ENCODE data around the gene PCDHA10. TPM values are rescaled to one million over a fixed set of nuclear protein-coding genes. Genes with fewer than 3 reads are reported as not detected.
"Not testable (repeated sequence)": the region's sequence is repeated elsewhere in the genome, so short reads cannot be mapped to it uniquely, and the experiment has no call there.

PCDHA10 gene
- total RNA-seq, 1 donor from 2014 or later, result 0.15 TPM

- ATAC-seq (no peak), DNase-seq (no peak)
- intact Hi-C loops (cut with micrococcal nuclease), result no loop called here
Measured at GRCh38 chr5:140835622-140836510, 19.8 kb upstream of the PCDHA10 start.

DNA sequence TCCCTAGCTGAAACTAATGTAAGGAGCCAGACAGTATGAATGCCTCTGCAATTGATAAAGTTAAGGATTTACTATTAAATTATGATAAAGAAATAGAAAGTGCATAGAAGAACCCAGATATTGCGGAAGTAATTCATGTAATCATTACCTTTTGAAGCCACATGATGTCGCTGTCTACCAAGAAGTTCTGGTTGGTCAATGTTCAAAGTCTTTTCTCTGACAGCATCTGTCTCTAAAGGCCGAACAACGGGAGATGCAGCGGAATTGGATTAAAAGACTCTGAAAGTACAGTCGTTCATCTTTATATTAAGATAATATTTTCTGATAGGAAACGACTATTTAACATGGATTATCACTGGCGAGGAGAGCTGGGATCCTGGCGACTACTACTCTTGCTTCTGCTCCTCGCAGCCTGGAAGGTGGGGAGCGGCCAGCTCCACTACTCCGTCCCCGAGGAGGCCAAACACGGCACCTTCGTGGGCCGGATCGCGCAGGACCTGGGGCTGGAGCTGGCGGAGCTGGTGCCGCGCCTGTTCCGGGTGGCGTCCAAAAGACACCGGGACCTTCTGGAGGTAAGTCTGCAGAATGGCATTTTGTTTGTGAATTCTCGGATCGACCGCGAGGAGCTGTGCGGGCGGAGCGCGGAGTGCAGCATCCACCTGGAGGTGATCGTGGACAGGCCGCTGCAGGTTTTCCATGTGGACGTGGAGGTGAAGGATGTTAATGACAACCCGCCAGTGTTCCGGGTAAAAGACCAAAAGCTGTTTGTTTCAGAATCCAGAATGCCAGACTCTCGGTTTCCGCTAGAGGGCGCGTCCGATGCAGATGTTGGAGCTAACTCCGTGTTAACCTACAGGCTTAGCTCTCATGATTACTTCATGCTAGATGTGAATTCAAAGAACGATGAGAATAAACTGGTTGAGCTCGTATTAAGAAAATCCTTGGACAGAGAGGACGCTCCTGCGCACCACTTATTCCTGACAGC, 14.4 kb upstream of the PCDHA10 start, which contains the start of gene PCDHA8:
TSS of gene PCDHA8 (plus strand) at position 210 of the 985 bp plus-strand sequence. CDS start at position 345, 135 bp downstream.
- ATAC-seq (no peak), DNase-seq (no peak)
- intact Hi-C loops (cut with micrococcal nuclease), result no loop called here

DNA sequence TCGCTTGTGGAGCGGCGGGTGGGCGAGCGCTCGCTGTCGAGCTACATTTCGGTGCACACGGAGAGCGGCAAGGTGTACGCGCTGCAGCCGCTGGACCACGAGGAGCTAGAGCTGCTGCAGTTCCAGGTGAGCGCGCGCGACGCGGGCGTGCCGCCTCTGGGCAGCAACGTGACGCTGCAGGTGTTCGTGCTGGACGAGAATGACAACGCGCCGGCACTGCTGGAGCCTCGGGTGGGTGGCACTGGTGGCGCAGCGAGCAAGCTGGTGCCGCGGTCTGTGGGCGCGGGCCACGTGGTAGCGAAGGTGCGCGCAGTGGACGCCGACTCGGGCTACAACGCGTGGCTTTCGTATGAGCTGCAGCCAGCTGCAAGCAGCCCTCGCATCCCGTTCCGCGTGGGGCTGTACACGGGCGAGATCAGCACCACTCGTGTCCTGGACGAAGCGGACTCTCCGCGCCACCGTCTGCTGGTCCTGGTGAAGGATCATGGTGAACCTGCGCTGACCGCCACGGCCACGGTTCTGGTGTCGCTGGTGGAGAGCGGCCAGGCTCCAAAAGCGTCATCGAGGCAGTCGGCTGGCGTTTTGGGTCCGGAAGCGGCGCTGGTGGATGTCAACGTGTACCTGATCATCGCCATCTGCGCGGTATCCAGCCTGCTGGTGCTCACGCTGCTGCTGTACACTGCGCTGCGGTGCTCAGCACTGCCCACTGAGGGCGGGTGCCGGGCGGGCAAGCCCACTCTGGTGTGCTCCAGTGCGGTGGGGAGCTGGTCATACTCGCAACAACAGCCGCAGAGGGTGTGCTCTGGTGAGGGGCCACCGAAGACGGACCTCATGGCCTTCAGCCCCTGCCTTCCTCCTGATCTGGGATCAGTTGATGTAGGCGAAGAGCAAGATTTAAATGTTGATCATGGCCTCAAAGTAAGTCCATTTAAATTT, 12.6 kb upstream of the PCDHA10 start:
- DNase-seq, result no peak
- intact Hi-C loops (cut with micrococcal nuclease), result no loop called here
- ATAC-seq, result no peak

- ATAC-seq; DNase-seq; intact Hi-C loops (cut with micrococcal nuclease): not testable (repeated sequence)
Measured at GRCh38 chr5:140848139-140849102, 7.3 kb upstream of the PCDHA10 start, which contains the start of gene PCDHA9. Gene PCDHA9 (plus strand): TSS chr5:140848382. CDS start chr5:140848496, 114 bp downstream.

DNA sequence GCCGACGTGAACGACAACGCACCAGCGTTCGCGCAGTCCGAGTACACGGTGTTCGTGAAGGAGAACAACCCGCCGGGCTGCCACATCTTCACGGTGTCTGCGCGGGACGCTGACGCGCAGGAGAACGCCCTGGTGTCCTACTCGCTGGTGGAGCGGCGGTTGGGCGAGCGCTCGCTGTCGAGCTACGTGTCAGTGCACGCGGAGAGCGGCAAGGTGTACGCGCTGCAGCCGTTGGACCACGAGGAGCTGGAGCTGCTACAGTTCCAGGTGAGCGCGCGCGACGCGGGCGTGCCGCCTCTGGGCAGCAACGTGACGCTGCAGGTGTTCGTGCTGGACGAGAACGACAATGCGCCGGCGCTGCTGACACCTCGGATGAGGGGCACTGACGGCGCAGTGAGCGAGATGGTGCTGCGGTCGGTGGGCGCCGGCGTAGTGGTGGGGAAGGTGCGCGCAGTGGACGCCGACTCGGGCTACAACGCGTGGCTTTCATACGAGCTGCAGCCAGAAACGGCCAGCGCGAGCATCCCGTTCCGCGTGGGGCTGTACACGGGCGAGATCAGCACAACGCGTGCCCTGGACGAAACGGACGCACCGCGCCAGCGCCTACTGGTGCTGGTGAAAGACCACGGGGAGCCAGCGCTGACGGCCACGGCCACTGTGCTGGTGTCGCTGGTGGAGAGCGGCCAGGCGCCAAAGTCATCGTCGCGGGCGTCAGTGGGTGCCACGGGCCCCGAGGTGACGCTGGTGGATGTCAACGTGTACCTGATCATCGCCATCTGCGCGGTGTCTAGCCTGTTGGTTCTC, 5.7 kb upstream of the PCDHA10 start:
- intact Hi-C loops (cut with micrococcal nuclease); ATAC-seq; DNase-seq: not testable (repeated sequence)

- intact Hi-C loops (cut with micrococcal nuclease), result no loop called here
- DNase-seq, result no peak
- no peak for ATAC-seq
Measured at GRCh38 chr5:140857177-140857986, 1.7 kb downstream of the PCDHA10 start.

GRCh38 chr5:140857987-140858240, 2.2 kb downstream of the PCDHA10 start:
- no peak for DNase-seq
- ATAC-seq, result no peak
- intact Hi-C loops (cut with micrococcal nuclease), result no loop called here

DNA sequence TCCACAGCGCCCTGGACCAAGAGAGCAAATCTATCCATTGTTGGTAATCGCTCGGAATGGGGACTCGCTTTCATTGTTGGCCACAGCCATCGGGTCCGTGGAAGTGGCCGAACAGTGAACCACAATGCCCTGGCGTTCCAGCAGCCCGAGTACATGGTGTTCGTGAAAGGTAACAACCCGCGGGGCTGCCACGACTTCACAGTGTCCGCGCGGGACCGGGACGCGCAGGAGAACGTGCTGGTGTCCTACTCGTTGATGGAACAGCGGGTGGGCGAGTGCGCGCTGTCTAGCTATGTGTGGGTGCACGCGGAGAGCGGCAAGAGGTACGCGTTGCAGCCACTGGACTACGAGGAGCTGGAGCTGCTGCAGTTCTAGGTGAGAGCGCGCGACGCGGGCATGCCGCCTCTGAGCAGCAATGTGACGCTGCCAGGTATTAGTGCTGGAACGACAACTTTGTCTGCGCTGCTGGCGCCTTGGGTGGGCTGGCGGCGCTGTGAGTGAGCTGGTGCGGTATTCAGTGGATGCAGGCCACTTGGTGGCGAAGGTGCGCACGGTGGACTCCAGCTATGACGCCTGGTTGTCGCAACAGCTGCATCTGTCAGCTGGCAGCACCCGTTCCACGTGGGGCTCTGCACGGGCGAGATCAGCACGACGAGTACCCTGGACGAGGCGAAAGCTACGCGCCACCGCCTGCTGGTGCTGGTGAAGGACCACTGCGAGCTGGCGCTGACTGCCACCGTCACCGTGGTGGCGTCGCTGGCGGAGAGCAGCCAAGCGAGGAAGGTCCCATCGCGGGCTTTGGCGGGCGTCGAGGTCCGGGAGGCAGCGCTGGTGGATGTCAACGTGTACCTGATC, 7.0 kb downstream of the PCDHA10 start:
- ATAC-seq (no peak), DNase-seq (no peak)
- intact Hi-C loops (cut with micrococcal nuclease), result no loop called here

DNA sequence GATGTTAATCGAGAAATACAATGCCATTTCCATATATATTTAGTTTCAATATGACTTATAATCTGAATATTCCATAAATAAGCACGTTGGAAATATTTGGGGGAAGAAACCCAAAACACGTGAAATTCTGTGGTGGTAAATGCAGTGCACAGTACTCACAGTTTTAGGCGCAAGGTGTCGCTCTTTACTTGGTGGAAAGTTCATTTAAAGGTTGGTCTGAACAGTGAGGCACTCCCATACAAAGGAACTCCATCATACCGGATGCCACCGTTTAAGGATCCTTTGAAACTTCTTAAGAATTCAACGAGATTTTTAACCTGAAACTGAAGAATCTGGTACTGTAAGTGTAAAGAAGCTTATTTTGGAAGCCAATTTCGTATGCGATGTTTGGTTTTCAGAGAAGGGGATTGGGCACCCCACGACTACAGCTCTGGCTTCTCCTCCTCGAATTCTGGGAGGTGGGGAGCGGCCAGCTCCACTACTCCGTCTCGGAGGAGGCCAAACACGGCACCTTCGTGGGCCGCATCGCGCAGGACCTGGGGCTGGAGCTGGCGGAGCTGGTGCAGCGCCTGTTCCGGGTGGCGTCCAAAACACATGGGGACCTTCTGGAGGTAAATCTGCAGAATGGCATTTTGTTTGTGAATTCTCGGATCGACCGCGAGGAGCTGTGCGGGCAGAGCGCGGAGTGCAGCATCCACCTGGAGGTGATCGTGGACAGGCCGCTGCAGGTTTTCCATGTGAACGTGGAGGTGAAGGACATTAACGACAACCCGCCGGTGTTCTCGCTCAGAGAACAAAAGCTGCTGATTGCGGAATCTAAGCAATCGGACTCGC, 13.2 kb downstream of the PCDHA10 start, which contains the start of gene PCDHA11:
TSS of gene PCDHA11 (plus strand) at position 237 of the 834 bp plus-strand sequence. CDS start at position 384, 147 bp downstream.
- DNase-seq (no peak), ATAC-seq (no peak)
- intact Hi-C loops (cut with micrococcal nuclease), result no loop called here

GRCh38 chr5:140869555-140869886, 13.8 kb downstream of the PCDHA10 start:
- ATAC-seq, result no peak
- intact Hi-C loops (cut with micrococcal nuclease), result no loop called here
- no peak for DNase-seq

GRCh38 chr5:140870221-140871201, 14.8 kb downstream of the PCDHA10 start:
- ATAC-seq, result no peak
- intact Hi-C loops (cut with micrococcal nuclease), result no loop called here
- DNase-seq, result no peak

GRCh38 chr5:140875085-140876065, 19.7 kb downstream of the PCDHA10 start, which contains the start of gene PCDHA12:
Gene PCDHA12 (plus strand): TSS chr5:140875308. CDS start chr5:140875473, 165 bp downstream.
- intact Hi-C loops (cut with micrococcal nuclease), result no loop called here
- ATAC-seq, result no peak
- DNase-seq, result no peak

Data from left ventricle myocardium superior (tissue), 1 donor.